Measurements from ENCODE around the gene MAVS.

DNA sequence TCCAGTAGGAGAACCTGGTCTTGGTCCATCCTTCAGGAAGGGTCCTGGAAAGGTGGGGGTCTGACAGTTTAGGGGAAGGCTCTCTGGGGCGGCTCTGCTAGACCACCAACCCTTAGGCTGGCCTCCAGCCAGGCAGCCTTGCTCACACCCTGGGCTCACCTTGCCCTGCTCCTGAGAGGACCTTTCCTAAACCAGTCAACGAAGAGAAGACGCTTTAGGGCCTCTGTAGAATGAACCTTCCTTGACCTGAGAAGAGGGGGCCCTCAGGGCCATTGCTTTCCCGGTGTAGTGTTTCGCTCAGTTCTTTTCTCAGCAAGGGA is 49.4 kb upstream of the MAVS start:
- no peak for TF ChIP-seq POLR2A (IDR thresholded peaks at IDR 0.05)
- TF ChIP-seq, protein P1, sequence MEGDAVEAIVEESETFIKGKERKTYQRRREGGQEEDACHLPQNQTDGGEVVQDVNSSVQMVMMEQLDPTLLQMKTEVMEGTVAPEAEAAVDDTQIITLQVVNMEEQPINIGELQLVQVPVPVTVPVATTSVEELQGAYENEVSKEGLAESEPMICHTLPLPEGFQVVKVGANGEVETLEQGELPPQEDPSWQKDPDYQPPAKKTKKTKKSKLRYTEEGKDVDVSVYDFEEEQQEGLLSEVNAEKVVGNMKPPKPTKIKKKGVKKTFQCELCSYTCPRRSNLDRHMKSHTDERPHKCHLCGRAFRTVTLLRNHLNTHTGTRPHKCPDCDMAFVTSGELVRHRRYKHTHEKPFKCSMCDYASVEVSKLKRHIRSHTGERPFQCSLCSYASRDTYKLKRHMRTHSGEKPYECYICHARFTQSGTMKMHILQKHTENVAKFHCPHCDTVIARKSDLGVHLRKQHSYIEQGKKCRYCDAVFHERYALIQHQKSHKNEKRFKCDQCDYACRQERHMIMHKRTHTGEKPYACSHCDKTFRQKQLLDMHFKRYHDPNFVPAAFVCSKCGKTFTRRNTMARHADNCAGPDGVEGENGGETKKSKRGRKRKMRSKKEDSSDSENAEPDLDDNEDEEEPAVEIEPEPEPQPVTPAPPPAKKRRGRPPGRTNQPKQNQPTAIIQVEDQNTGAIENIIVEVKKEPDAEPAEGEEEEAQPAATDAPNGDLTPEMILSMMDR (IDR thresholded peaks at IDR 0.05), result no peak
